Keratinocyte (primary cell): ENCODE measurements around the gene NLRC5. TPM values are rescaled to one million over a fixed set of nuclear protein-coding genes. Genes with fewer than 3 reads are reported as not detected.

Source experiments
- DNase-seq: peaks from one replicate; pipeline ENCODE4 v3.0.0-alpha.2; 2011; ENCODE audit warnings: low read depth, missing footprints, low spot score
- FAIRE-seq: peaks from 2 replicates; lab custom pipeline; 2011; peaks lifted over from hg19 to GRCh38; lab: Jason Lieb, UNC
- H2AFZ ChIP-seq: 2 replicates; pipeline ENCODE4 v1.6.0; 2012; ENCODE audit warnings: low read length, control low read depth, inconsistent platforms; ENCODE audit not compliant: control insufficient read depth
- H3K27ac ChIP-seq: 2 replicates; pipeline ENCODE4 v1.5.1; 2011; ENCODE audit warnings: low read length; ENCODE audit not compliant: control insufficient read depth, insufficient read depth
- H3K27me3 ChIP-seq: 3 replicates; pipeline ENCODE4 v1.6.0; 2011; ENCODE audit warnings: low read length; ENCODE audit not compliant: control insufficient read depth, insufficient read depth; ENCODE audit errors: extremely low read depth
- H3K36me3 ChIP-seq, 2 experiments: 2 replicates in 1 of 2; 3 replicates in 1 of 2; pipeline ENCODE4 v1.5.1; 2011; ENCODE audit warnings: low read length in 2 of 2, mild to moderate bottlenecking in 1 of 2; ENCODE audit not compliant: control insufficient read depth in 2 of 2, insufficient read depth in 2 of 2; ENCODE audit errors: extremely low read depth in 1 of 2
- H3K4me1 ChIP-seq: 3 replicates; pipeline ENCODE4 v1.5.1; 2011; ENCODE audit warnings: low read length; ENCODE audit not compliant: control insufficient read depth, insufficient read depth; ENCODE audit errors: extremely low read depth
- H3K4me2 ChIP-seq: 3 replicates; pipeline ENCODE4 v1.6.0; 2011; ENCODE audit warnings: low read depth, low read length; ENCODE audit not compliant: control insufficient read depth, insufficient read depth; ENCODE audit errors: extremely low read depth
- H3K4me3 ChIP-seq, 3 experiments: fragments of 200-600 bp in 1 of 3; sonication (generic) in 1 of 3; 2 replicates in 2 of 3; 3 replicates in 1 of 3; pipeline ENCODE4 v1.5.1; 2011 to 2016; ENCODE audit warnings: low read length in 3 of 3, mild to moderate bottlenecking in 3 of 3, control low read depth in 2 of 3, inconsistent platforms in 1 of 3, low read depth in 1 of 3, mixed read lengths in 1 of 3, mixed run types in 1 of 3, moderate library complexity in 1 of 3; ENCODE audit not compliant: control insufficient read depth in 2 of 3, insufficient read depth in 2 of 3; ENCODE audit errors: extremely low read depth in 1 of 3
- H3K79me2 ChIP-seq: 2 replicates; pipeline ENCODE4 v1.6.0; 2012; ENCODE audit warnings: low read length; ENCODE audit not compliant: control insufficient read depth, insufficient read depth
- H3K9ac ChIP-seq: 3 replicates; pipeline ENCODE4 v1.6.0; 2011; ENCODE audit warnings: low read length; ENCODE audit not compliant: control insufficient read depth, insufficient read depth; ENCODE audit errors: extremely low read depth
- H3K9me1 ChIP-seq: 3 replicates; pipeline ENCODE4 v1.6.0; 2011; ENCODE audit warnings: low read length; ENCODE audit not compliant: control insufficient read depth, insufficient read depth; ENCODE audit errors: extremely low read depth
- H3K9me3 ChIP-seq: 2 replicates; pipeline ENCODE4 v1.5.1; 2012; ENCODE audit warnings: low read depth, low read length; ENCODE audit not compliant: control insufficient read depth
- H4K20me1 ChIP-seq: 3 replicates; pipeline ENCODE4 v1.6.0; 2011; ENCODE audit warnings: low read length; ENCODE audit not compliant: control insufficient read depth, insufficient read depth; ENCODE audit errors: extremely low read depth
- CTCF ChIP-seq, 3 experiments: IDR thresholded peaks in 1 of 3; conservative IDR thresholded peaks in 1 of 3; optimal IDR thresholded peaks in 1 of 3; 2 replicates in 2 of 3; 3 replicates in 1 of 3; pipeline versions ENCODE3 to v1.5.1; 2011; ENCODE audit warnings: low read length in 3 of 3, mild to moderate bottlenecking in 3 of 3, moderate library complexity in 2 of 3, control low read depth in 1 of 3, inconsistent platforms in 1 of 3; ENCODE audit not compliant: insufficient read depth in 2 of 3; ENCODE audit errors: extremely low read depth in 1 of 3
- EZH2 ChIP-seq: IDR thresholded peaks from one replicate; pipeline ENCODE4 v1.6.1; 2012; ENCODE audit warnings: inconsistent platforms, mild to moderate bottlenecking, low read length, moderate library complexity
- dilution Hi-C: fragments of 300-500 bp; cut with MboI; formaldehyde crosslinking; loops from one replicate; pipeline ENCODE4 v1.7.0; 2020; ENCODE audit warnings: low sequenced_read_pairs; ENCODE audit not compliant: extremely low pct_ligation_motif_present
- polyA plus RNA-seq, 5 experiments: library from polyadenylated mRNA; depleted of rRNA in 3 of 5; stranded (reverse) in 3 of 5; stranded (forward) in 1 of 5; unstranded in 1 of 5; fragments of >200 nt; gene quantifications; 1 replicate in 1 of 5; 2 replicates in 3 of 5; 3 replicates in 1 of 5; pipeline versions ENCODE4 v1.2.1 to v1.2.3, GENCODE V29; 2011 to 2012; ENCODE audit warnings: missing spikeins in 2 of 5, low read depth in 1 of 5, low replicate concordance in 1 of 5

The NLRC5 gene
- polyA plus RNA-seq, 1 donor (not counting 4 experiments of a cell fraction or from before 2014, with no cell fraction given): 7.8 TPM

GRCh38 chr16:56998861-56999260 lies 9.5 kb downstream of the NLRC5 start:
- no peaks in the 10 kb centered on the region for H3K36me3 ChIP-seq
- H3K27ac ChIP-seq: no peak overlapping the region
- no peaks in the 10 kb centered on the region for H3K27me3 ChIP-seq
- H3K9me3 ChIP-seq: no peaks in the 10 kb centered on the region
- FAIRE-seq (no peak), DNase-seq (no peak)
- H2AFZ ChIP-seq: no peak overlapping the region
- H3K9me1 ChIP-seq: peaks cover 3% of the 10 kb centered on the region
- no peaks in the 10 kb centered on the region for H4K20me1 ChIP-seq
- H3K4me3 ChIP-seq: no peak overlapping the region
- TF ChIP-seq CTCF (optimal IDR thresholded peaks at IDR 0.05 in 1 of 3, IDR thresholded peaks at IDR 0.05 in 1 of 3, conservative IDR thresholded peaks at IDR 0.05 in 1 of 3; ENCODE audit: extremely low read depth in 1 of 3, insufficient read depth in 2 of 3, low read length in 3 of 3) (no peak), EZH2 (no peak)
- dilution Hi-C loops: no loop called here
- no peak overlapping the region for H3K4me2 ChIP-seq
- H3K9ac ChIP-seq: no peak overlapping the region
- peaks cover 24% of the 10 kb centered on the region for H3K4me1 ChIP-seq
- H3K79me2 ChIP-seq: no peaks in the 10 kb centered on the region

- H3K27ac ChIP-seq: peak overlapping the region; percentile 69
- H3K4me2 ChIP-seq: peak overlapping the region; percentile 29
- H3K9ac ChIP-seq: peak overlapping the region; percentile 44
- H2AFZ ChIP-seq: peak overlapping the region; percentile 10
- FAIRE-seq: no peak
- no peak overlapping the region for H3K4me3 ChIP-seq
- no peak for TF ChIP-seq EZH2
- TF ChIP-seq CTCF (optimal IDR thresholded peaks at IDR 0.05 in 1 of 3, IDR thresholded peaks at IDR 0.05 in 1 of 3, conservative IDR thresholded peaks at IDR 0.05 in 1 of 3; ENCODE audit: extremely low read depth in 1 of 3, insufficient read depth in 2 of 3, low read length in 3 of 3): no peak
- peaks cover 3% of the 10 kb centered on the region for H3K9me1 ChIP-seq
- no peak for DNase-seq
- dilution Hi-C loops: no loop called here
- H3K27me3 ChIP-seq: no peaks in the 10 kb centered on the region
- H3K9me3 ChIP-seq: no peaks in the 10 kb centered on the region
- H4K20me1 ChIP-seq: no peaks in the 10 kb centered on the region
- H3K4me1 ChIP-seq: peaks cover 32% of the 10 kb centered on the region
- no peaks in the 10 kb centered on the region for H3K36me3 ChIP-seq
- H3K79me2 ChIP-seq: no peaks in the 10 kb centered on the region
Observed at GRCh38 chr16:56999409-57000270, 10.3 kb downstream of the NLRC5 start.
